H1 (cell line): ENCODE data around the gene EDC3. TPM values are rescaled to one million over a fixed set of nuclear protein-coding genes. Genes with fewer than 3 reads are reported as not detected.

ENCODE experiments used
- ASH2L ChIP-seq: fragments of 200-600, 300-600 bp; sonication (generic); IDR thresholded peaks from one replicate; pipeline ENCODE4 v1.7.1; 2017; ENCODE audit warnings: low read length
- CBX5 ChIP-seq: fragments of 300-800, 300-1000 bp; sonication (generic); IDR thresholded peaks from 2 replicates; pipeline ENCODE4 v1.7.1; 2016; ENCODE audit warnings: antibody characterized with exemption, low read length, low read depth
- CHD2 ChIP-seq: IDR thresholded peaks from 2 replicates; pipeline ENCODE4 v1.6.1; 2012; ENCODE audit warnings: low read length, improper control_type of control experiment
- CREB1 ChIP-seq: IDR thresholded peaks from 2 replicates; pipeline ENCODE4 v1.6.1; 2012; ENCODE audit warnings: inconsistent platforms
- EP300 ChIP-seq, 2 experiments: IDR thresholded peaks; 1 replicate in 1 of 2; 2 replicates in 1 of 2; pipeline ENCODE4 v1.6.1; 2011 to 2012; ENCODE audit warnings: low read depth in 2 of 2, low read length in 2 of 2, mild to moderate bottlenecking in 2 of 2, borderline replicate concordance in 1 of 2, inconsistent platforms in 1 of 2, moderate library complexity in 1 of 2
- EZH2 ChIP-seq: fragments of 200-600 bp; sonication (generic); IDR thresholded peaks from 2 replicates; pipeline ENCODE4 v1.7.1; 2012; ENCODE audit warnings: low read depth, mild to moderate bottlenecking, moderate library complexity, low read length, inconsistent platforms; ENCODE audit not compliant: severe bottlenecking
- GABPA ChIP-seq: IDR thresholded peaks from 2 replicates; pipeline ENCODE4 v1.6.1; 2011; ENCODE audit warnings: mild to moderate bottlenecking, low read length, moderate library complexity, borderline replicate concordance; ENCODE audit not compliant: insufficient read depth
- HDAC2 ChIP-seq, 2 experiments: fragments of 300-600 bp in 1 of 2; sonication (generic) in 1 of 2; IDR thresholded peaks; 2 replicates each; pipeline ENCODE4 v1.6.1; 2011 to 2012; ENCODE audit warnings: low read depth in 2 of 2, low read length in 2 of 2, mild to moderate bottlenecking in 2 of 2, moderate library complexity in 2 of 2, borderline replicate concordance in 1 of 2, inconsistent platforms in 1 of 2
- JUN ChIP-seq: IDR thresholded peaks from 2 replicates; pipeline ENCODE4 v1.6.1; 2011; ENCODE audit warnings: low read depth, mild to moderate bottlenecking, improper control_type of control experiment, low read length
- KDM5A ChIP-seq: fragments of 200-600 bp; IDR thresholded peaks from 2 replicates; pipeline ENCODE4 v1.7.1; 2012; ENCODE audit warnings: mild to moderate bottlenecking, low read length, inconsistent platforms, mixed read lengths
- MAFK ChIP-seq: IDR thresholded peaks from 2 replicates; pipeline ENCODE4 v1.6.1; 2012; ENCODE audit warnings: low read depth, mild to moderate bottlenecking, improper control_type of control experiment, low read length
- NRF1 ChIP-seq: IDR thresholded peaks from 2 replicates; pipeline ENCODE4 v1.6.1; 2011; ENCODE audit warnings: mild to moderate bottlenecking, low read depth, low read length, improper control_type of control experiment
- PHF8 ChIP-seq: fragments of 200-600 bp; sonication (generic); conservative IDR thresholded peaks from 2 replicates; pipeline ENCODE4 v1.7.1; 2012; ENCODE audit warnings: low read depth, mild to moderate bottlenecking, inconsistent platforms, low read length, moderate library complexity
- POLR2A ChIP-seq, 2 experiments: IDR thresholded peaks; 1 replicate in 1 of 2; 2 replicates in 1 of 2; pipeline ENCODE4 v1.6.1; 2011; ENCODE audit warnings: low read depth in 2 of 2, low read length in 2 of 2, mild to moderate bottlenecking in 2 of 2; ENCODE audit errors: control extremely low read depth in 1 of 2
- RNF2 ChIP-seq: fragments of 200-900, 300-1000 bp; sonication (generic); IDR thresholded peaks from 2 replicates; pipeline ENCODE4 v1.7.1; 2016; ENCODE audit warnings: borderline replicate concordance, low read depth, mild to moderate bottlenecking, antibody characterized with exemption, low read length; ENCODE audit not compliant: poor library complexity, severe bottlenecking; ENCODE audit errors: missing control alignments
- RXRA ChIP-seq: IDR thresholded peaks from 2 replicates; pipeline ENCODE4 v1.6.1; 2011; ENCODE audit warnings: low read depth, mild to moderate bottlenecking, low read length, moderate library complexity; ENCODE audit not compliant: insufficient read depth
- SIN3A ChIP-seq, 2 experiments: IDR thresholded peaks in 1 of 2; conservative IDR thresholded peaks in 1 of 2; 2 replicates each; pipeline ENCODE4 v1.6.1; 2011 to 2012; ENCODE audit warnings: low read length in 2 of 2, improper control_type of control experiment in 1 of 2, low read depth in 1 of 2, mild to moderate bottlenecking in 1 of 2
- SP2 ChIP-seq: IDR thresholded peaks from 2 replicates; pipeline ENCODE4 v1.6.1; 2012; ENCODE audit warnings: mild to moderate bottlenecking, low read length, inconsistent platforms
- TBP ChIP-seq: IDR thresholded peaks from 2 replicates; pipeline ENCODE4 v1.6.1; 2011; ENCODE audit warnings: low read depth, low read length, improper control_type of control experiment
- polyA plus RNA-seq, 7 experiments: library from polyadenylated mRNA; depleted of rRNA in 3 of 7; stranded (reverse) in 5 of 7; unstranded in 2 of 7; fragments of >200 nt in 5 of 7; fragments of 200-250 nt in 2 of 7; gene quantifications; 1 replicate in 5 of 7; 2 replicates in 1 of 7; 4 replicates in 1 of 7; pipeline versions ENCODE4 v1.2.1 to v1.2.3, GENCODE V29; 2011 to 2013; ENCODE audit warnings: missing spikeins in 2 of 7, mixed read lengths in 2 of 7
- total RNA-seq: library from RNA; stranded (reverse); fragmentation: NEBNext Ultra II Directional; extraction: Animal tissue kit (Norgen Biotek cat#: 25700); gene quantifications from 2 replicates; pipeline ENCODE4 v1.2.1, GENCODE V29; 2021
- TF ChIP-seq, protein P1 (sequence below): IDR thresholded peaks from 2 replicates; pipeline ENCODE4 v1.6.1; 2012; ENCODE audit warnings: low read length, inconsistent platforms
- TF ChIP-seq, protein P2 (sequence below): IDR thresholded peaks from 2 replicates; pipeline ENCODE4 v1.6.1; 2011; ENCODE audit warnings: low read depth, mild to moderate bottlenecking, low read length; ENCODE audit not compliant: insufficient read depth

Gene EDC3
- total and polyA plus RNA-seq, 2 of the 8 experiments (the other 6 are each of a cell fraction or from before 2014, with no cell fraction given): 45.0 to 50.8 TPM

DNA sequence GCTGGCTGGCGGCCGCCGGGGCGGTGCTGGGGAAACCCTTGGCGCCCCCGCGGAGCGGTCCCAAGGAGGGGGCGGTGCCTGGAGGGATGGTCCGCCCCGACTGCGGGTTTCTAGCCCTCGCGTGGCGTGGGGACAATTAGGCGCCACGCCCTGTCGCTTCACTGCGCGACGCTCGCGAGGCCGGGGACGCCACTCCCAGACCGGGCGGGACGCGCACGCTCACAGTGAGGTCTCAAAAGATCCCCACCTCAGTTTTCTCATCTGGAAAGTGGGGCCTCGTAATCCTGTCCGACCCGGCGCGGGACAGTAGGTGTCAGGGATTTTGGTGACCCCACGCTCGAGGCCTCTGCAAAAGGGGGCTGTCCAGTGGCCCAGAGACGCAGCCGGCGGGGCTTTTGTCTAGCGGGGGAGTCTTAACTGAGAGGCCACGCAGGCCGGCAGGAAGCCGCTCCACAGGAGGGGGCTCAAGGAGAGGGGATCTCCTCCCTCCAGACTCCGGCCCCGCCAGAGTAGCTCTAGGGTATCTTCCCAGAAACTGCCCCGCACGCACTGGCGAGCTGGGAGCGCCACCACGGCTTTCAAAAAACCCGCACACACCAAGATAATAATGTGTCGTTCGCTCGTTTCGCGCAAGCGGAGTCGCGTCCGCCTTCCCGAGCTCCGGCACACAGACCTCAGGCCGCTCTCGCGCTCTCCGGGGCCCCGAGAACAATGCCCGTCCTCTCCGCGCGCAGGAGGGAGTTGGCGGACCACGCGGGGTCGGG lies 80.9 kb downstream of the EDC3 start (continued):
- TF ChIP-seq, protein P1, sequence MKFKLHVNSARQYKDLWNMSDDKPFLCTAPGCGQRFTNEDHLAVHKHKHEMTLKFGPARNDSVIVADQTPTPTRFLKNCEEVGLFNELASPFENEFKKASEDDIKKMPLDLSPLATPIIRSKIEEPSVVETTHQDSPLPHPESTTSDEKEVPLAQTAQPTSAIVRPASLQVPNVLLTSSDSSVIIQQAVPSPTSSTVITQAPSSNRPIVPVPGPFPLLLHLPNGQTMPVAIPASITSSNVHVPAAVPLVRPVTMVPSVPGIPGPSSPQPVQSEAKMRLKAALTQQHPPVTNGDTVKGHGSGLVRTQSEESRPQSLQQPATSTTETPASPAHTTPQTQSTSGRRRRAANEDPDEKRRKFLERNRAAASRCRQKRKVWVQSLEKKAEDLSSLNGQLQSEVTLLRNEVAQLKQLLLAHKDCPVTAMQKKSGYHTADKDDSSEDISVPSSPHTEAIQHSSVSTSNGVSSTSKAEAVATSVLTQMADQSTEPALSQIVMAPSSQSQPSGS: no peak
- TF ChIP-seq TBP: no peak
- TF ChIP-seq GABPA: no peak
- TF ChIP-seq PHF8: peak; percentile 29; the same call in 1 of the 2 replicates
- TF ChIP-seq SIN3A (conservative IDR thresholded peaks at IDR 0.05 in 1 of 2, IDR thresholded peaks at IDR 0.05 in 1 of 2; ENCODE audit: low read depth in 1 of 2, low read length in 2 of 2): peak in 1 of 2 experiments; percentile 65; a peak in 1 of 4 replicates
- peak in 1 of 2 experiments; percentile 99; a peak in 2 of 4 replicates for TF ChIP-seq HDAC2 (IDR thresholded peaks at IDR 0.05; ENCODE audit: borderline replicate concordance in 1 of 2, low read depth in 2 of 2, low read length in 2 of 2)
- no peak for TF ChIP-seq CHD2
- 0 out of 2 replicates have a peak, but pooled peaks have one; percentile 3 for TF ChIP-seq CREB1
- no peak for TF ChIP-seq EZH2
- no peak for TF ChIP-seq EP300 (IDR thresholded peaks at IDR 0.05; ENCODE audit: borderline replicate concordance in 1 of 2, low read depth in 2 of 2, low read length in 2 of 2)
- TF ChIP-seq NRF1: no peak
- TF ChIP-seq RNF2: no peak
- no peak for TF ChIP-seq RXRA
- TF ChIP-seq, protein P2, sequence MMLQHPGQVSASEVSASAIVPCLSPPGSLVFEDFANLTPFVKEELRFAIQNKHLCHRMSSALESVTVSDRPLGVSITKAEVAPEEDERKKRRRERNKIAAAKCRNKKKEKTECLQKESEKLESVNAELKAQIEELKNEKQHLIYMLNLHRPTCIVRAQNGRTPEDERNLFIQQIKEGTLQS: no peak
- no peak for TF ChIP-seq CBX5
- no peak for TF ChIP-seq KDM5A
- TF ChIP-seq POLR2A (IDR thresholded peaks at IDR 0.05; ENCODE audit: control extremely low read depth in 1 of 2, low read depth in 2 of 2, low read length in 2 of 2): no peak; a peak in 1 of 3 replicates
- no peak for TF ChIP-seq ASH2L
- TF ChIP-seq SP2: no peak
- TF ChIP-seq MAFK: no peak
- TF ChIP-seq JUN: no peak
